Measurements from ENCODE around the gene CAVIN3.

CAVIN3 gene

GRCh38 chr11:6320411-6321155, at the start of gene CAVIN3:
CAVIN3 (minus strand) TSS chr11:6320501; CDS start chr11:6320476, 25 bp downstream.
- DNase-seq = peak; percentile 20

- DNase-seq = no peak
These were observed 45.4 kb upstream of the CAVIN3 start for GRCh38 chr11:6365659-6366058.

- DNase-seq = peak; percentile 34
These were observed 42.8 kb upstream of the CAVIN3 start for GRCh38 chr11:6362873-6363678.

- no peak for DNase-seq
These were observed 42.0 kb upstream of the CAVIN3 start for GRCh38 chr11:6362185-6362872.

GRCh38 chr11:6360183-6360582, 39.9 kb upstream of the CAVIN3 start:
- no peak for DNase-seq

GRCh38 chr11:6357222-6357621, 36.9 kb upstream of the CAVIN3 start:
- DNase-seq = no peak

- no peak for DNase-seq
These were observed 36.3 kb upstream of the CAVIN3 start for GRCh38 chr11:6356503-6357055.

GRCh38 chr11:6354651-6355485, 34.6 kb upstream of the CAVIN3 start:
- no peak for DNase-seq

- DNase-seq = peak; percentile 86
These were observed 33.2 kb upstream of the CAVIN3 start for GRCh38 chr11:6353367-6353987.

- DNase-seq = no peak
These were observed 31.6 kb upstream of the CAVIN3 start for GRCh38 chr11:6351782-6352382.

- DNase-seq = no peak
These were observed 30.2 kb upstream of the CAVIN3 start for GRCh38 chr11:6350486-6350885.

- DNase-seq = peak; percentile 23
These were observed 29.7 kb upstream of the CAVIN3 start for GRCh38 chr11:6350043-6350442.

- DNase-seq = no peak
These were observed 25.1 kb upstream of the CAVIN3 start for GRCh38 chr11:6345366-6345765.

GRCh38 chr11:6336293-6336692, 16.0 kb upstream of the CAVIN3 start:
- no peak for DNase-seq

GRCh38 chr11:6334806-6335205, 14.5 kb upstream of the CAVIN3 start:
- DNase-seq = no peak

- DNase-seq = peak; percentile 9
These were observed 12.8 kb upstream of the CAVIN3 start for GRCh38 chr11:6333095-6333494.

GRCh38 chr11:6332066-6332465, 11.8 kb upstream of the CAVIN3 start:
- DNase-seq = no peak

GRCh38 chr11:6328321-6328720, 8.0 kb upstream of the CAVIN3 start:
- no peak for DNase-seq

- DNase-seq = no peak
These were observed 7.5 kb upstream of the CAVIN3 start for GRCh38 chr11:6327806-6328205.

GRCh38 chr11:6326985-6327384, 6.7 kb upstream of the CAVIN3 start:
- DNase-seq = no peak

GRCh38 chr11:6326303-6326702, 6.0 kb upstream of the CAVIN3 start:
- DNase-seq = no peak
